Tibial artery (tissue), 4 donors: ENCODE measurements around the gene CYP19A1.

ENCODE experiments used
- DNase-seq, 2 donors: peaks; one replicate each; pipeline ENCODE4 v3.0.0-alpha.2; 2019
- H3K27ac ChIP-seq, 2 donors: fragments of 200-600 bp; sonication (generic) in 1 of 2; 1 replicate in 1 of 2; 2 replicates in 1 of 2; pipeline ENCODE4 v1.5.1; 2018 to 2019; ENCODE audit warnings: mild to moderate bottlenecking in 1 of 2
- H3K27me3 ChIP-seq, 2 donors: fragments of 200-600 bp; sonication (generic) in 1 of 2; one replicate each; pipeline versions ENCODE4 v1.5.1 to v1.6.0; 2016 to 2019
- H3K36me3 ChIP-seq, 3 donors: fragments of 200-600 bp; sonication (generic) in 2 of 3; one replicate each; pipeline ENCODE4 v1.5.1; 2016 to 2019; ENCODE audit warnings: mild to moderate bottlenecking in 2 of 3
- H3K4me1 ChIP-seq, 4 donors: fragments of 200-600 bp; sonication (generic) in 2 of 4; 1 replicate in 3 of 4; 2 replicates in 1 of 4; pipeline ENCODE4 v1.5.1; 2016 to 2019
- H3K4me3 ChIP-seq, 2 donors: fragments of 200-600 bp; sonication (generic) in 1 of 2; 1 replicate in 1 of 2; 2 replicates in 1 of 2; pipeline ENCODE4 v1.5.1; 2018 to 2019; ENCODE audit warnings: mild to moderate bottlenecking in 2 of 2
- H3K9me3 ChIP-seq, 3 donors: fragments of 200-600 bp; sonication (generic) in 1 of 3; one replicate each; pipeline ENCODE4 v1.5.1; 2016 to 2019
- CTCF ChIP-seq, 2 experiments: fragments of 200-600 bp in 1 of 2; fragments of 450-650 bp in 1 of 2; IDR thresholded peaks; one replicate each; pipeline ENCODE4 v1.5.1; 2017 to 2019; ENCODE audit warnings: antibody characterized with exemption in 2 of 2, mild to moderate bottlenecking in 1 of 2, moderate library complexity in 1 of 2
- intact Hi-C: fragments of 100-400 bp; cut with DNase I; formaldehyde crosslinking; loops from one replicate; pipeline ENCODE4 v1.15.0; 2023; ENCODE audit warnings: low total_unique reads

CYP19A1 gene

GRCh38 chr15:51193526-51193925 lies 144.9 kb downstream of the CYP19A1 start:
- intact Hi-C loops, result no loop called here
- TF ChIP-seq CTCF (IDR thresholded peaks at IDR 0.05), result no peak

GRCh38 chr15:51192521-51193280 lies 145.7 kb downstream of the CYP19A1 start:
- H3K36me3 ChIP-seq, result no peaks in the 10 kb centered on the region
- intact Hi-C loops, result loop anchor here (1.0 kb wide), 2 partner anchors 29 to 189 kb away; no protein-coding TSS in a partner anchor
- DNase-seq, result peak; percentile 95
- H3K4me1 ChIP-seq, result peaks cover 0 to 73% (median 51%) of the 10 kb centered on the region in 4 donors
- H3K9me3 ChIP-seq, result no peaks in the 10 kb centered on the region
- peak; percentile 92 to 96 for TF ChIP-seq CTCF (IDR thresholded peaks at IDR 0.05)
- peak overlapping the region; percentile 83 for H3K27ac ChIP-seq
- H3K4me3 ChIP-seq, result no peak overlapping the region
- H3K27me3 ChIP-seq, result no peaks in the 10 kb centered on the region

More at GRCh38 chr15:51193526-51193925, 144.9 kb downstream of the CYP19A1 start:
- H3K27ac ChIP-seq, result peak overlapping the region; percentile 83
- peaks cover 0 to 73% (median 51%) of the 10 kb centered on the region in 4 donors for H3K4me1 ChIP-seq
- H3K4me3 ChIP-seq, result peak overlapping the region in 1 of 2 donors; percentile 19
- no peaks in the 10 kb centered on the region for H3K36me3 ChIP-seq
- no peaks in the 10 kb centered on the region for H3K9me3 ChIP-seq
- DNase-seq, result peak in 1 of 2 donors; percentile 68
- no peaks in the 10 kb centered on the region for H3K27me3 ChIP-seq

- intact Hi-C loops, result loop anchor here (1.0 kb wide), 2 partner anchors 28 to 190 kb away; no protein-coding TSS in a partner anchor
- H3K9me3 ChIP-seq, result no peaks in the 10 kb centered on the region
- no peak overlapping the region for H3K4me3 ChIP-seq
- no peaks in the 10 kb centered on the region for H3K36me3 ChIP-seq
- H3K4me1 ChIP-seq, result peaks cover 0 to 73% (median 51%) of the 10 kb centered on the region in 4 donors
- H3K27me3 ChIP-seq, result no peaks in the 10 kb centered on the region
- no peak for TF ChIP-seq CTCF (IDR thresholded peaks at IDR 0.05)
- H3K27ac ChIP-seq, result peak overlapping the region; percentile 73 to 83
- DNase-seq, result no peak
Measured at GRCh38 chr15:51191766-51192165, 146.6 kb downstream of the CYP19A1 start.

GRCh38 chr15:51191072-51191670 lies 147.2 kb downstream of the CYP19A1 start:
- Histone ChIP-seq H3K4me1 (peaks cover 0 to 73% (median 51%) of the 10 kb centered on the region in 4 donors), H3K4me3 (no peak overlapping the region), H3K36me3 (no peaks in the 10 kb centered on the region), H3K27me3 (no peaks in the 10 kb centered on the region), H3K27ac (peak overlapping the region; percentile 73 to 83), H3K9me3 (no peaks in the 10 kb centered on the region)
- no peak for TF ChIP-seq CTCF (IDR thresholded peaks at IDR 0.05)
- intact Hi-C loops, result no loop called here
- DNase-seq, result no peak

- no peak for TF ChIP-seq CTCF (IDR thresholded peaks at IDR 0.05)
- peak; percentile 42 to 81 for DNase-seq
- peaks cover 0 to 68% (median 46%) of the 10 kb centered on the region in 4 donors for H3K4me1 ChIP-seq
- intact Hi-C loops, result no loop called here
- no peaks in the 10 kb centered on the region for H3K36me3 ChIP-seq
- H3K4me3 ChIP-seq, result no peak overlapping the region
- peak overlapping the region; percentile 73 to 83 for H3K27ac ChIP-seq
- H3K9me3 ChIP-seq, result no peaks in the 10 kb centered on the region
- H3K27me3 ChIP-seq, result no peaks in the 10 kb centered on the region
Measured at GRCh38 chr15:51190424-51191068, 147.8 kb downstream of the CYP19A1 start.
